ENCODE data around the gene VSIG8.

The VSIG8 gene

DNA sequence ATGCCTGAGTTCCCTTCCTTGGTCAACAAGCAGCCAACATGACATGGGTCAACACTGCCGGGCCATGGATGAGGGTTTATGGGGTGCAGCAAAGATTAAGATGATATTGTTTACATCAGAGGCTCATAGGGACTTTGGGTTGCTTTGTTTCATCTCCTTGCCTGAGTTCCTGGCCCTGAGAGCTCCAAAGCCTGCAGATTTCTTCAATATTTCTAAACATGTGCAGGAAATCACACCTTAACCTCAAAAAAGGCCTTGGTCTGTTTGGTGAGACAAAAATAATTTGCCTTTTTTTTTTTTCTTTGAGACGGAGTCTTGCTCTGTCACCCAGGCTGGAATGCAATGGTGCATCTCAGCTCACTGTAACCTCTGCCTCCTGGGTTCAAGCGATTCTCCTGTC, 34.9 kb downstream of the VSIG8 start:
- Histone ChIP-seq H3K9me3 (no peaks in the 10 kb centered on the region), H3K36me3 (replicated peaks) (no peaks in the 10 kb centered on the region), H3K4me3 (no peak overlapping the region), H3K4me1 (no peaks in the 10 kb centered on the region), H3K27me3 (ENCODE audit: low read depth) (no peaks in the 10 kb centered on the region)
- no peak for DNase-seq (ENCODE audit: low spot score in 2 of 2)
- in situ Hi-C loops (cut with MboI; ENCODE audit: low sequenced_read_pairs) = no loop called here

DNA sequence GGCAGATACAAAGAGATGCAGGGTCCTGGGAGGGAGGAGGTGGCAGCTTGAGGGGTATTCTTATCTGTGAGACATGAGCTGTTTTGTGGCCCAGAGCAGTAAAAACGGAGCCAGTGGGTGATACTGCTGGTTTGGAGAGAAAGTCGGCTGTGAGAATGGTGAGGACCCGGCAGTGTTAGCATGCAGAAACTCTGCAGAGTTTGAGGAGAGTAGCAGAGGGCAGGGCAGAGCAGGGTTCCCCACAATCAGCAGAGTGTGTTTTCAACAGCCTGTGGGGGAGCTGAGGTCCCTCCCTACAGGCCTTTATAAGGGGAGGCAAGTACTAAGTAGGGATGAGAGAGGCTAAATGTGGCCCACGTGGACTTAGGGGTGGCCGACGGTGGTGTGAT, 35.4 kb downstream of the VSIG8 start:
- Histone ChIP-seq H3K36me3 (replicated peaks) (no peaks in the 10 kb centered on the region), H3K4me3 (no peak overlapping the region), H3K4me1 (no peaks in the 10 kb centered on the region), H3K9me3 (no peaks in the 10 kb centered on the region), H3K27me3 (ENCODE audit: low read depth) (no peaks in the 10 kb centered on the region)
- in situ Hi-C loops (cut with MboI; ENCODE audit: low sequenced_read_pairs) = no loop called here
- DNase-seq (ENCODE audit: low spot score in 2 of 2) = no peak

- no peak for DNase-seq (ENCODE audit: low spot score in 2 of 2)
- in situ Hi-C loops (cut with MboI; ENCODE audit: low sequenced_read_pairs) = no loop called here
- no peaks in the 10 kb centered on the region for H3K4me1 ChIP-seq
- H3K27me3 ChIP-seq (ENCODE audit: low read depth) = peaks cover 3% of the 10 kb centered on the region; the same call in 1 of the 2 replicates
- H3K4me3 ChIP-seq = no peak within 1 kb of the TSS
- no peaks in the 10 kb centered on the region for H3K9me3 ChIP-seq
- H3K36me3 ChIP-seq (replicated peaks) = no peaks in the 10 kb centered on the region
These were observed 35.9 kb downstream of the VSIG8 start, which contains the start of gene SLAMF8 for GRCh38 chr1:159826441-159827101. SLAMF8 (plus strand) TSS chr1:159826873; CDS start chr1:159826899, 26 bp downstream.

DNA sequence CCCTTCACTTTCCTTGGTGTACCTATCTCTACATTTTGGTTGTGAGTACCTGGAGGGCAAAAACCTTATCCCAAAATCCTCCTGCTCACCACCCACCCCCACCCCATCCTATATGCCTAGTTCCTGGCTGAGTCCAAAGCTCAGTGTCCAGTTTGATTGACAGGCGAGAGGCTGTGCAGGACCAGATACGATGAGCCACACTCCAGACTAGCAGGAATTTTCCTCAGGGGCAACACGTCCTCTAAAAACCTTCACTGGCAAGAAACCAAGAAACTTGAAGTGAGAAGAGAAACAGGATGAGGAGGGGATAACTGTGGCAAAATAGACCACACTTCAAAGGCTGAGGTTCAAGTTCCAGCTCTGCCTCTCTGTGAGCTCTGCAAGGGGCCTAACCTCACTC, 36.9 kb downstream of the VSIG8 start:
- in situ Hi-C loops (cut with MboI; ENCODE audit: low sequenced_read_pairs) = no loop called here
- H3K4me1 ChIP-seq = no peaks in the 10 kb centered on the region
- DNase-seq (ENCODE audit: low spot score in 2 of 2) = no peak

DNA sequence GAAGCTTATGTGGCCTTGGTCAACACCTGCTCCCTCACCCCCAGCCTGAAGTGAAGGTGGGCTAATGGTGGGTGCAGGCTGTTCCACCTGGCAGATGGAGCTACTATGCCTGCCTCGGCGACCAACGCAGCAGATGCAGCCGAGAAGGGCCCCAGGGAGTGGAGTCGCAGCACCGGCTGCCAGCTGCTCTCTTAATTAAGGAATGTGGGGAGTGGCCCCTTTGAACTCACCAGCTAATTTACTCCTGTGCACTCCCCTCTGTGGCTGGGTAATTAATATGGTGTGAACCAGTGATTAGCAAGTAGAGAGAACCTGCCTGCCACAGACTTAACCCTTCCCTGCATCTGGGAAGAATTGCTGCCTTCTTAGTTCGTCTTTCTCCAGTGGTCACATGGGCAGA, 39.1 kb downstream of the VSIG8 start:
- H3K9me3 ChIP-seq = no peaks in the 10 kb centered on the region
- in situ Hi-C loops (cut with MboI; ENCODE audit: low sequenced_read_pairs) = no loop called here
- no peak for DNase-seq (ENCODE audit: low spot score in 2 of 2)
- H3K4me1 ChIP-seq = no peaks in the 10 kb centered on the region
- no peak overlapping the region for H3K4me3 ChIP-seq
- no peaks in the 10 kb centered on the region for H3K36me3 ChIP-seq (replicated peaks)
- H3K27me3 ChIP-seq (ENCODE audit: low read depth) = peaks cover 3% of the 10 kb centered on the region; the same call in 1 of the 2 replicates

More for the DNA sequence above, 36.9 kb downstream of the VSIG8 start:
- Histone ChIP-seq H3K9me3 (no peaks in the 10 kb centered on the region), H3K4me3 (no peak overlapping the region), H3K36me3 (replicated peaks) (no peaks in the 10 kb centered on the region), H3K27me3 (ENCODE audit: low read depth) (peaks cover 3% of the 10 kb centered on the region; the same call in 1 of the 2 replicates)

DNA sequence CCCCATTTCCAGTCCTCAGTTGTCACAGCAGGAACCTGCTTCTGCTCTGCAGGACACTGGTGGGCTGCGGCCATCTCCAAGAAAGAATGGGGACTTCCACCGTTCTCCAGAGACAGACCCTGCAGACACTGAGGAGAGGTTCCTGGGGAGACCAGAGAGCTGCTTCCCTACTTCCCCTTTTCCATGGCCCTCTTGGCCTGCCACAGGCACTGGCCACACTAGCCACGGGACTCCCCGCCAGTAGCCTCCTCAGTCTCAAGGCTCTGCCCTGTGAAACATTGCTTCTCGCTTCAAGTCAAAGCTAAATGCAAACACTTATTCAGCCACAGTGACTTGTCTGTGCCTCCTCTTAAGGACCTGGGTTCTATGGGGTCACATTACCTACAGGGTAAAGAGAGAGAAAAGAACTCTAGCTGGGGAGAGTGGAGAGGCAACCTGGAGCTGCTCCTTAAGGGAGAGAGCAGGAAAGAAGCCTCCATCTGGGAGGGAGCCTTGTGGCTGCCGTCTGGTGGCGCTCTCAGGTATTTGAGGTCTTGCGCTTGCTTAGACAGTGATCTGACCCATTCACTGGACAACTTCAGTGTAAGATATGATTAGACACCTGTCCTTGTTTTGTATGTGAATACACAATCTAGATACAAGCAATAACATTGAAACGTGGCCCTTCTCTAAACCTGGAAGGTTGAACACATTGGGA, 41.1 kb downstream of the VSIG8 start:
- DNase-seq (ENCODE audit: low spot score in 2 of 2) = peak in 1 of 2 experiments; percentile 11

DNA sequence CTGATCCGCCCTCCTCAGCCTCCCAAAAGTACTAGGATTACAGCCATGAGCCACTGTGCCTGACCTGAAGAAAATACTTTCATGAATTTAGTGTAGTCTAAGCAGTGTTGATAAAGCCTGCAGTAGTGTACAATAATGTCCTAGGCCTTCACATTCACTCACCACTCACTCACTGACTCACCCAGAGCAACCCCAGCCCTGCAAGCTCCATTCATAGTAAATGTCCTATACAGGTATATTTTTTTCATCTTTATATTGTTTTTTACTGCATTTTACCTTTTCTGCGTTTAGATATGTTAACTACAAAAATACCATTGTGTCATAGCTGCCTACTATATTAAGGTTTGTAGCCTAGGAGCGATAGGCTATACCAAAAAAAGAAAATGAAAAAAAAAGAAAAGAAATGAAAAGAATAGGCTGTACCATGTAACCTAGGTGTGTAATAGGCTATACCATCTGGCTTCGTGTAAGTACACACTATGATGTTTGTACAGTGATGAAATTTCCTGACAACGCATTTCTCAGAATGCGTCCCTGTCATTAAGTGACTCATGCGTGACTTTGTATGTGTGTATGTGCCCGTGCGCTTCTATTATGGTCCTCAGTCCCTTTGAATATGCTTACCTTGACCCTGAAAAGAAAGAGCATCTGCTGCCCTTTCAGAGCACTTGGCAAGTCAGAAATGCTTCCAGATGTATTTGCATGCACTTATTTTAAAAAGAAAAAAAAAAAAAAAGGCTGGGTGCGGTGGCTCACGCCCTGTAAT, 45.0 kb downstream of the VSIG8 start:
- Histone ChIP-seq H3K4me1 (no peaks in the 10 kb centered on the region), H3K4me3 (no peak overlapping the region), H3K36me3 (replicated peaks) (no peaks in the 10 kb centered on the region), H3K27me3 (ENCODE audit: low read depth) (peaks cover 3% of the 10 kb centered on the region; the same call in 1 of the 2 replicates), H3K9me3 (no peaks in the 10 kb centered on the region)
- in situ Hi-C loops (cut with MboI; ENCODE audit: low sequenced_read_pairs) = no loop called here
- DNase-seq (ENCODE audit: low spot score in 2 of 2) = no peak

More for the DNA sequence above, 41.1 kb downstream of the VSIG8 start:
- H3K36me3 ChIP-seq (replicated peaks) = no peaks in the 10 kb centered on the region
- H3K27me3 ChIP-seq (ENCODE audit: low read depth) = peaks cover 3% of the 10 kb centered on the region; the same call in 1 of the 2 replicates
- in situ Hi-C loops (cut with MboI; ENCODE audit: low sequenced_read_pairs) = no loop called here
- no peaks in the 10 kb centered on the region for H3K4me1 ChIP-seq
- no peak overlapping the region for H3K4me3 ChIP-seq
- no peaks in the 10 kb centered on the region for H3K9me3 ChIP-seq

DNA sequence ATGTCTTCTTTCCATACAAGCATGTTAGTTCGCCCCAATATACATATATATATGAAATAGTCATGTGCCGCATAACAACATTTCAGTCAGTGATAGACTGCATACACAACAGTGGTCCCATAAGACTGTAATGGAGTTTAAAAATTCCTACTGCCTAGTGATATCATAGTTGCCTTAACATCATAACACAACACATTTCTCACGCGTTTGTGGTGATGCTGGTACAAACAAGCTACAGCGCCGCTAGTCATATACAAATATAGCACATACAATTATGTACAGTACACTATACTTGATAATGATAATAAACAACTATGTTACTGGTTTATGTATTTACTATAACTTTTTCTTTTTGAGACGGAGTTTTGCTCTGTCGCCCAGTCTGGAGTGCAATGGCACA, 46.5 kb downstream of the VSIG8 start:
- no peaks in the 10 kb centered on the region for H3K36me3 ChIP-seq (replicated peaks)
- in situ Hi-C loops (cut with MboI; ENCODE audit: low sequenced_read_pairs) = no loop called here
- H3K4me1 ChIP-seq = no peaks in the 10 kb centered on the region
- no peak overlapping the region for H3K4me3 ChIP-seq
- no peak for DNase-seq (ENCODE audit: low spot score in 2 of 2)
- no peaks in the 10 kb centered on the region for H3K9me3 ChIP-seq
- H3K27me3 ChIP-seq (ENCODE audit: low read depth) = no peaks in the 10 kb centered on the region

DNA sequence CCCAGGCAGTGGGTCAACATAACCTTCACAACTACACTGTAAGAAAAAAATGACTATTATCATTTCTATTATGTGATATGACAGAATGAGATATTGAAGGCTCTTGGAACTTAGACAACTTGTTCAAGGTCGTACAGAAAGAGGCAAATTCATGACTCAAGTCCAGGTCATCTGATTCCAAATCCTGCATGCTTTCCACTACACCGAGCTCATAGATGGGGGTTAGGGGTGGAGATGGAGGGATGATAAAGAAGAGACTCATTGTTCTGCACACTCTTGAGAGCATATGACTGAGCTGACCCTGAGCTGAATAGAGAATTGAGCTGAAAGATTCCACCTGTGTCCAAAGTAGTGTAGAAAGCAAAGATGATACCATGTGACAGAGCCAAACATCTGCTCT, 57.5 kb downstream of the VSIG8 start:
- DNase-seq (ENCODE audit: low spot score in 2 of 2) = no peak
- H3K36me3 ChIP-seq (replicated peaks) = no peaks in the 10 kb centered on the region
- in situ Hi-C loops (cut with MboI; ENCODE audit: low sequenced_read_pairs) = no loop called here
- H3K4me1 ChIP-seq = no peaks in the 10 kb centered on the region
- H3K27me3 ChIP-seq (ENCODE audit: low read depth) = peaks cover 14% of the 10 kb centered on the region; the same call in 1 of the 2 replicates
- no peaks in the 10 kb centered on the region for H3K9me3 ChIP-seq
- no peak overlapping the region for H3K4me3 ChIP-seq

All from HAP-1 (cell line).